AG04450 (cell line): ENCODE measurements around the gene EDC3. TPM values are rescaled to one million over a fixed set of nuclear protein-coding genes. Genes with fewer than 3 reads are reported as not detected.
A peak's percentile ranks its signal among the peaks of the same experiment; 100 is the strongest.

ENCODE experiments used
- CTCF ChIA-PET: fragments of 300-600, 350-600 bp; formaldehyde crosslinking; extraction: SDS; loops from one replicate; lab custom pipeline; 2022; ENCODE audit warnings: antibody characterized with exemption, inconsistent platforms; lab: Charles Lee
- POLR2A ChIA-PET: fragments of 350-600 bp; formaldehyde crosslinking; extraction: SDS; loops from one replicate; lab custom pipeline; 2021; ENCODE audit warnings: antibody characterized with exemption, inconsistent platforms; lab: Yijun Ruan, JAX
- DNase-seq: peaks from one replicate; pipeline ENCODE4 v3.0.0-alpha.2; 2011; ENCODE audit warnings: low read depth, low spot score
- H3K27ac ChIP-seq: one replicate; pipeline ENCODE4 v1.5.1; 2012; ENCODE audit warnings: low read depth, low read length, control low read depth
- H3K27me3 ChIP-seq: one replicate; pipeline ENCODE4 v1.6.0; 2012; ENCODE audit warnings: low read length; ENCODE audit not compliant: control insufficient read depth, insufficient read depth
- H3K4me3 ChIP-seq: 2 replicates; pipeline ENCODE4 v1.5.1; 2011; ENCODE audit warnings: mild to moderate bottlenecking, low read depth, low read length, control low read depth
- H3K9me3 ChIP-seq: 2 replicates; pipeline ENCODE4 v1.5.1; 2012; ENCODE audit warnings: low read length; ENCODE audit not compliant: control insufficient read depth, insufficient read depth
- polyA plus RNA-seq: library from polyadenylated mRNA; depleted of rRNA; stranded (reverse); fragments of >200 nt; gene quantifications from 2 replicates; pipeline ENCODE4 v1.2.3, GENCODE V29; 2011
- TF ChIP-seq, protein P1 (sequence below): IDR thresholded peaks from 2 replicates; pipeline ENCODE4 v1.5.1; 2011; ENCODE audit warnings: low read depth, low read length, control low read depth, inconsistent platforms

Gene EDC3
- polyA plus RNA-seq, 1 experiment: 37.1 TPM

DNA sequence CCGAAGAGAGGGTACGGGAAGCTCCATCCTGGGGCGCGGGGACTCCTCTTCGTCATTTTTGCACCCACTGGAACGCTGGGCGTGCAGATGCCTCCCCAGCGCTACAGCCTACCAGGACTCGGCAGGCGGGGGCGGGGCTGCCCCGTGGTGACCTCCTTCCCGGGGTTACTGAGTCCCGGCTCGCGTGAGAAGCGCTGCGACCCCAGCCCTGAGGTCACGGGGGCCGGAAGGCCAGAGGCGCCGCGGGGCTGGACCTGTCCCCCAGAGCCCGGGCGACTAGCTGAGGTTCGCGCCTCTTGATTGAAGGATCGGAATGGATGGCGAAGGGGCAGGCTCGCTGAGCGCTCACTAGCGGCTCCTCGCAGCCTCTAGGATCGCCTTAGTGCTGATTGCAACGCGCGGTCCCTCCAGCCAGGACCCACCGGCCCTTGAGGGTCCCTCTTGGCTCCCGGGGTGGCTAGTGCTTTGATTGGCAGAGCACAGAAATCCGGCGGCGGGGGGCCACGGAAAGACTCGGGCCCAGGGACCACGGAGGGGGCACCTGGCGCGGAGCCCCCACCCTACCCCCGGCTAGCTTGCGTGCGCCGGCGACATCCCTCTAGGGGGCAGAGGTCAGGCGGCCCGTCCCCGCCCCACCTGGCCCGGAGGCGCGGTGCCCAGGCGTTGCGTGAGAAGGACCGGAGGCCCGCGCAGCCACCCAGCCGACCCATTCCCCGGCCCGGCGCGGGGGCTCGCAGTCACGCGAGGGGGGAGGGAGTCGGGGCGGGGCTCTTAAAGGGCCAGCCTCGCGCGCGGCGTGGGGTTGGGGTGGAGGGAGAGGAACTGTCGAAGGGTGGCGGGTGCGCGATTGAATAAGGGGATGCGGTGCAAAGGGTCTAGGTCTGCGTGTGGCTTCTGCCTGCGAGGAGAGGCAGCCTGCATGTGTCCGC is 30.3 kb upstream of the EDC3 start:
- no peak for DNase-seq
- ChIA-PET CTCF (interaction anchor here (1.4 kb wide), 1 partner anchor 43 kb away, joined by 3 read pairs; no protein-coding TSS in a partner anchor), POLR2A (no interaction called here)
- Histone ChIP-seq H3K27ac (no peak overlapping the region), H3K27me3 (peaks cover 56% of the 10 kb centered on the region), H3K9me3 (peaks cover 4% of the 10 kb centered on the region; the same call in 1 of the 2 replicates), H3K4me3 (peak overlapping the region; percentile 51)
- TF ChIP-seq, protein P1, sequence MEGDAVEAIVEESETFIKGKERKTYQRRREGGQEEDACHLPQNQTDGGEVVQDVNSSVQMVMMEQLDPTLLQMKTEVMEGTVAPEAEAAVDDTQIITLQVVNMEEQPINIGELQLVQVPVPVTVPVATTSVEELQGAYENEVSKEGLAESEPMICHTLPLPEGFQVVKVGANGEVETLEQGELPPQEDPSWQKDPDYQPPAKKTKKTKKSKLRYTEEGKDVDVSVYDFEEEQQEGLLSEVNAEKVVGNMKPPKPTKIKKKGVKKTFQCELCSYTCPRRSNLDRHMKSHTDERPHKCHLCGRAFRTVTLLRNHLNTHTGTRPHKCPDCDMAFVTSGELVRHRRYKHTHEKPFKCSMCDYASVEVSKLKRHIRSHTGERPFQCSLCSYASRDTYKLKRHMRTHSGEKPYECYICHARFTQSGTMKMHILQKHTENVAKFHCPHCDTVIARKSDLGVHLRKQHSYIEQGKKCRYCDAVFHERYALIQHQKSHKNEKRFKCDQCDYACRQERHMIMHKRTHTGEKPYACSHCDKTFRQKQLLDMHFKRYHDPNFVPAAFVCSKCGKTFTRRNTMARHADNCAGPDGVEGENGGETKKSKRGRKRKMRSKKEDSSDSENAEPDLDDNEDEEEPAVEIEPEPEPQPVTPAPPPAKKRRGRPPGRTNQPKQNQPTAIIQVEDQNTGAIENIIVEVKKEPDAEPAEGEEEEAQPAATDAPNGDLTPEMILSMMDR: no peak

DNA sequence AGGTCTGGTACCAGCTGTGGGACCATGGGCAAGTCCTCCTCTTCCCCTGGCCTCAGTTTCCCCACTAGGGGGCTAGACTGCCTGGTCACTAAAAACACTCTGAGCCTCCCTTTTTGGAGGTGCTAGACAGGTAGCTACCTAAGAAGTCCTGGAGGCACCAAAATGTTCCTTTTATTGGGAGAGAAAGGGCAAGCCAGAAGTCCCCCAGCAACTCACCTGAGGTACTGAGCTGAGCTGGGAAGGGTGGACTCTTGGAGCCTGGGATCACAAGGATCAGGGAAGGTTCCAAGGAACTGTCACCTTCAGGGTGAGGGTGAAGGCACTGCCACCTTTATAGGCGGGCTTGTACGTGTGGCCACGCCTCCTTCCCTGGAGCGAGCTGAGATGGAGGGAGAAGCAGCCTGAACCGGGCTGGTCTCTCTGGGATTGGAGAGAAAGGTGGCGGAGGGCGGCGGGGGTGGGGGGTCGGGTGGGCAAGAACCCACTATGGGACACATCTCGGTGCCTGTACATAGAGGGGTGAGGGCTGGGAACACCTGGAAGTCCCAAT is 29.5 kb upstream of the EDC3 start, which contains the start of gene CYP1A1:
TSS of gene CYP1A1 (minus strand) at position 304 of the 550 bp plus-strand sequence. CDS start 2,431 bp downstream, outside the sequence.
- no peak within 1 kb of the TSS for H3K27ac ChIP-seq
- peaks cover 4% of the 10 kb centered on the region; the same call in 1 of the 2 replicates for H3K9me3 ChIP-seq
- POLR2A ChIA-PET: interaction anchor here (0.5 kb wide), 1 partner anchor 41 kb away, joined by 5 read pairs; no protein-coding TSS in a partner anchor
- no peak for DNase-seq
- H3K4me3 ChIP-seq: peak within 1 kb of the TSS; percentile 51
- peaks cover 51% of the 10 kb centered on the region for H3K27me3 ChIP-seq
- TF ChIP-seq, protein P1: no peak
- CTCF ChIA-PET: interaction anchor here (1.4 kb wide), 1 partner anchor 43 kb away, joined by 3 read pairs; no protein-coding TSS in a partner anchor

DNA sequence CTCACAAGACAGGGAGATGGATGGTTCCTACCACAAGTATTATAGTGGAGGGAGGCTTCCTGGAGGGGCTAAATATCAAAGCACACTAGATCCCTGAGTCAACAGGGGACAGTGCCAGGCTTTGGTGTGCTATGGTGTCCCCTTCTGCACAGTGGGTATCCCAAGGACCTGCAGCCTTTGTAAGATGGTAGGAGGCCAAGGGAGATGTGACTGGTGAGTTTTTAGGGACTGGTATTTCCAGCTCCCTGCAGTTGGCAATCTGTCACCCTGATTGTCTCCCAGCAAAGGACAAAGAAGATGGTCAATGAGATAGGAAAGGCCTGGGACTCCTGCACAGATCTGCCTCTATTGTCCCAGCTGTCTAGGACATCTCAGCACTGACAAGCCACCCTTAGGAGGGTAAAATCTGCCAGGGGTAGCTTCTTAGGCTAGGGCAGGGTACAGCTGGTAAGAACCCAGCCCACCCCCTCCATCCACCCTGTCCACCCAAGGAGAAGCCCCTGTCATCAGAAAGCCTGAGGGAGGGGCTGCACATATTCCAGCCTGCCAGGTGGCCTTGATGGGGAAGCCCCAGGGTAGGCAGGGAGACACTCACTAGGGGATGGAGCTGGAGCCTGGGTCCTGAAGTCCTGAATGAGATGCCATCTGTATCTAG is 28.9 kb upstream of the EDC3 start:
- H3K9me3 ChIP-seq: peaks cover 4% of the 10 kb centered on the region; the same call in 1 of the 2 replicates
- DNase-seq: no peak
- POLR2A ChIA-PET: interaction anchor here (0.5 kb wide), 1 partner anchor 41 kb away, joined by 5 read pairs; no protein-coding TSS in a partner anchor
- TF ChIP-seq, protein P1: no peak
- H3K27ac ChIP-seq: no peak overlapping the region
- CTCF ChIA-PET: no interaction called here
- H3K4me3 ChIP-seq: no peak overlapping the region
- H3K27me3 ChIP-seq: peaks cover 45% of the 10 kb centered on the region

DNA sequence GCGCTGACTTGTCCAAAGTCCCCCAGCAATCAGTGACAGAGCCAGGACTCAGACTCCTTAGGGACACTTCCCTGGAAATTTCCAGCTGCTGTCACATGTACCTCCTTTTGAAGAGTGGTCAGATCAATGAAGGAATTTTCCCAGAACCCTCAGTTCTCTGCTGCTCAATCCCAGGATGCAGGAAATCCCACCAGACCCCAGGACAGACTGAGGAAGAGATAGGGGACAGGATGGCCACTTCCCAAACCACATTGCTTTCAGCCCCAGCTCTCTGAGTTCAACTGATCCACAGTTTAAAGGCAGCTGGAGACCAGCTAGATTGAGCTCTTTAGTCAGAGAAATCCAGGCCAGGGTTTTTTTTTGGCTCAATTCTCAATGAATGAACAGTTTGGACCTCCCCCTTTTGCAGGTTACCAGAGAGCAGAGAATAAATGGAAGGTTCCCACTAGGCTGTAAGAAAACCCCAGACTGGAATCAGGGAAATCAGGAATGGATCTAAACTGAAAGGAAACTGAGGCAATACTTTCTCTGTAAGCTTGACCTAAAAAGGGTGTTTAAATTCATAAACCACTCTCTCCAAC is 28.0 kb upstream of the EDC3 start:
- no peak overlapping the region for H3K27ac ChIP-seq
- H3K9me3 ChIP-seq: peaks cover 4% of the 10 kb centered on the region; the same call in 1 of the 2 replicates
- CTCF ChIA-PET: no interaction called here
- DNase-seq: no peak
- POLR2A ChIA-PET: no interaction called here
- peaks cover 43% of the 10 kb centered on the region for H3K27me3 ChIP-seq
- H3K4me3 ChIP-seq: no peak overlapping the region
- TF ChIP-seq, protein P1: no peak
